Activated T-helper 2 cell treated with anti-CD3 and anti-CD28 coated beads, Interferon-gamma antibody, Interleukin-2, Interleukin-4, amounts not matched to agents 10 μg/mL and 5 μg/mL and 100 μg/mL, durations not matched to agents 14 hours and 24 hours and 36 hours (primary cell): ENCODE results near the gene INHBC. TPM values are rescaled to one million over a fixed set of nuclear protein-coding genes. Genes with fewer than 3 reads are reported as not detected.

Experiments used
- DNase-seq: peaks from one replicate; pipeline ENCODE4 v3.0.0; 2021; ENCODE audit warnings: low spot score
- H3K27ac Mint-ChIP-seq: one replicate; pipeline ENCODE4 v1.8.0; 2021; ENCODE audit warnings: mixed read lengths
- H3K27me3 Mint-ChIP-seq: one replicate; pipeline ENCODE4 v1.8.0; 2021; ENCODE audit warnings: low read depth, mixed read lengths
- H3K36me3 Mint-ChIP-seq: one replicate; pipeline ENCODE4 v1.8.0; 2021; ENCODE audit warnings: low read depth, mixed read lengths
- H3K4me1 Mint-ChIP-seq: one replicate; pipeline ENCODE4 v1.8.0; 2021; ENCODE audit warnings: low read depth, mixed read lengths
- H3K4me3 Mint-ChIP-seq: one replicate; pipeline ENCODE4 v1.8.0; 2021; ENCODE audit warnings: low read depth, mild to moderate bottlenecking, moderate library complexity, mixed read lengths
- H3K9me3 Mint-ChIP-seq: one replicate; pipeline ENCODE4 v1.8.0; 2021; ENCODE audit warnings: mixed read lengths
- intact Hi-C: fragments of 100-400 bp; cut with micrococcal nuclease; formaldehyde crosslinking; loops from one replicate; pipeline ENCODE4 v1.15.1; 2023
- total RNA-seq: library from RNA; stranded (reverse); gene quantifications from 2 replicates; pipeline ENCODE4 v1.2.3, GENCODE V29; 2022

The INHBC gene
- total RNA-seq, 1 donor from 2014 or later: 0.14 TPM

- DNase-seq: no peak
- Mint-ChIP-seq H3K4me3 (no peak overlapping the region), H3K27me3 (no peaks in the 10 kb centered on the region), H3K27ac (no peak overlapping the region), H3K4me1 (peaks cover 11% of the 10 kb centered on the region), H3K9me3 (no peaks in the 10 kb centered on the region), H3K36me3 (peaks cover 30% of the 10 kb centered on the region)
- intact Hi-C loops: no loop called here
Measured at GRCh38 chr12:57467915-57468314, 33.3 kb downstream of the INHBC start.

- Mint-ChIP-seq H3K4me3 (no peak overlapping the region), H3K36me3 (peaks cover 40% of the 10 kb centered on the region), H3K27ac (no peak overlapping the region), H3K9me3 (no peaks in the 10 kb centered on the region), H3K4me1 (peaks cover 6% of the 10 kb centered on the region), H3K27me3 (no peaks in the 10 kb centered on the region)
- no peak for DNase-seq
- intact Hi-C loops: no loop called here
Measured at GRCh38 chr12:57469296-57470164, 34.9 kb downstream of the INHBC start.

GRCh38 chr12:57470286-57470969, 35.8 kb downstream of the INHBC start:
- Mint-ChIP-seq H3K27me3 (no peaks in the 10 kb centered on the region), H3K4me1 (peaks cover 11% of the 10 kb centered on the region), H3K36me3 (peaks cover 45% of the 10 kb centered on the region), H3K4me3 (no peak overlapping the region), H3K9me3 (no peaks in the 10 kb centered on the region), H3K27ac (no peak overlapping the region)
- intact Hi-C loops: no loop called here
- DNase-seq: no peak

- no peak for DNase-seq
- Mint-ChIP-seq H3K36me3 (peaks cover 43% of the 10 kb centered on the region), H3K27ac (no peak overlapping the region), H3K27me3 (no peaks in the 10 kb centered on the region), H3K4me1 (peaks cover 11% of the 10 kb centered on the region), H3K9me3 (no peaks in the 10 kb centered on the region), H3K4me3 (no peak overlapping the region)
- intact Hi-C loops: no loop called here
Measured at GRCh38 chr12:57470970-57471656, 36.5 kb downstream of the INHBC start.

- Mint-ChIP-seq H3K4me1 (peaks cover 16% of the 10 kb centered on the region), H3K4me3 (no peak overlapping the region), H3K9me3 (no peaks in the 10 kb centered on the region), H3K27ac (no peak overlapping the region), H3K36me3 (peaks cover 49% of the 10 kb centered on the region), H3K27me3 (no peaks in the 10 kb centered on the region)
- intact Hi-C loops: no loop called here
- no peak for DNase-seq
Measured at GRCh38 chr12:57471661-57472060, 37.1 kb downstream of the INHBC start.

DNA sequence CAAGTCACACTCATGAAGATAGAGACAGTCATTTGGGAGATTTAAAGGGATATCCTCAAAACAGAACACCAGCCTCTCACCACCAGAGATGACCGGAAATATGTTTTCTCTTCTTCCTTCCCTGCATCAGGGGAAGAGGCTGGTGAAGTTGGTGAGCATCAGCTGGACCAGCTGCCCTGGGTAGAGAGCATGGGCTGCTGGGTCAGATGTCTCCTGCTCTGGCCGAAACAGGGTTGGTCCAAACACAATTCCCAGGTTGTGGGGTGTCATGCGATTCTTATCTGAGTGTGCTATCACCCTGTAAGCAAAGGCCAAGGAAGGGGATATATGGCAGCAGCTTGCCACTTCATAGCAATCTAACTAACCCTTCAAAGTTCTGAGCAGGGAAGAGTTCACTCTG, 37.8 kb downstream of the INHBC start:
- intact Hi-C loops: no loop called here
- no peak for DNase-seq
- Mint-ChIP-seq H3K27ac (no peak overlapping the region), H3K27me3 (no peaks in the 10 kb centered on the region), H3K4me1 (peaks cover 17% of the 10 kb centered on the region), H3K9me3 (no peaks in the 10 kb centered on the region), H3K36me3 (peaks cover 56% of the 10 kb centered on the region), H3K4me3 (no peak overlapping the region)

- Mint-ChIP-seq H3K36me3 (peaks cover 52% of the 10 kb centered on the region), H3K9me3 (no peaks in the 10 kb centered on the region), H3K27me3 (no peaks in the 10 kb centered on the region), H3K4me3 (no peak overlapping the region), H3K27ac (no peak overlapping the region), H3K4me1 (peaks cover 20% of the 10 kb centered on the region)
- DNase-seq: no peak
- intact Hi-C loops: no loop called here
Measured at GRCh38 chr12:57473392-57473791, 38.8 kb downstream of the INHBC start.

GRCh38 chr12:57473886-57474285, 39.3 kb downstream of the INHBC start:
- H3K36me3 Mint-ChIP-seq: peaks cover 54% of the 10 kb centered on the region
- H3K4me1 Mint-ChIP-seq: peaks cover 25% of the 10 kb centered on the region
- H3K27ac Mint-ChIP-seq: peak overlapping the region; percentile 47
- H3K9me3 Mint-ChIP-seq: no peaks in the 10 kb centered on the region
- intact Hi-C loops: no loop called here
- H3K27me3 Mint-ChIP-seq: no peaks in the 10 kb centered on the region
- DNase-seq: no peak
- peak overlapping the region; percentile 72 for H3K4me3 Mint-ChIP-seq

GRCh38 chr12:57474430-57474829, 39.8 kb downstream of the INHBC start:
- Mint-ChIP-seq H3K4me3 (peak overlapping the region; percentile 72), H3K9me3 (no peaks in the 10 kb centered on the region), H3K36me3 (peaks cover 52% of the 10 kb centered on the region), H3K27me3 (no peaks in the 10 kb centered on the region), H3K27ac (peak overlapping the region; percentile 47), H3K4me1 (peaks cover 31% of the 10 kb centered on the region)
- intact Hi-C loops: no loop called here
- no peak for DNase-seq

DNA sequence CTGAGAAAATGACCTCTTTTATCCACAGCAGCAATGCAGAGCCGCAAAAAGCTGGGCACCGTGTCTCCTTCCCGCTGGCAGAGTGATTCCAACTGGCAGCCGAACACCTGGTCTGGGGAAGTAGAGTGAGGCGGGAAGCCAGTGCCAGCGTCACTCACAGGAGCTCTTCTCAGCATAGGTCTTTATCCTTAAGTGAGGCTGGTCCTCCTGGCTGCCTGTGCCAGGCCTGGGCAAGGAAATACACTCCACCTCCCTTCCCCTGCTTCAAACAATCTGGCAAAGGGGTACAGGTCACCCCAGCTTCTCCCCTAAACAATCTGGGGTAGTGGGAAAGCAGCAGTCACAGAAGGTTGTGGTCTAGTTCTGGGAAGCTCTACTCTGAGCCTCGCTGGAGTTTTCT, 40.3 kb downstream of the INHBC start:
- Mint-ChIP-seq H3K9me3 (no peaks in the 10 kb centered on the region), H3K4me3 (peak overlapping the region; percentile 72), H3K27me3 (no peaks in the 10 kb centered on the region), H3K36me3 (peaks cover 56% of the 10 kb centered on the region), H3K4me1 (peaks cover 35% of the 10 kb centered on the region), H3K27ac (peak overlapping the region; percentile 47)
- intact Hi-C loops: no loop called here
- no peak for DNase-seq

DNA sequence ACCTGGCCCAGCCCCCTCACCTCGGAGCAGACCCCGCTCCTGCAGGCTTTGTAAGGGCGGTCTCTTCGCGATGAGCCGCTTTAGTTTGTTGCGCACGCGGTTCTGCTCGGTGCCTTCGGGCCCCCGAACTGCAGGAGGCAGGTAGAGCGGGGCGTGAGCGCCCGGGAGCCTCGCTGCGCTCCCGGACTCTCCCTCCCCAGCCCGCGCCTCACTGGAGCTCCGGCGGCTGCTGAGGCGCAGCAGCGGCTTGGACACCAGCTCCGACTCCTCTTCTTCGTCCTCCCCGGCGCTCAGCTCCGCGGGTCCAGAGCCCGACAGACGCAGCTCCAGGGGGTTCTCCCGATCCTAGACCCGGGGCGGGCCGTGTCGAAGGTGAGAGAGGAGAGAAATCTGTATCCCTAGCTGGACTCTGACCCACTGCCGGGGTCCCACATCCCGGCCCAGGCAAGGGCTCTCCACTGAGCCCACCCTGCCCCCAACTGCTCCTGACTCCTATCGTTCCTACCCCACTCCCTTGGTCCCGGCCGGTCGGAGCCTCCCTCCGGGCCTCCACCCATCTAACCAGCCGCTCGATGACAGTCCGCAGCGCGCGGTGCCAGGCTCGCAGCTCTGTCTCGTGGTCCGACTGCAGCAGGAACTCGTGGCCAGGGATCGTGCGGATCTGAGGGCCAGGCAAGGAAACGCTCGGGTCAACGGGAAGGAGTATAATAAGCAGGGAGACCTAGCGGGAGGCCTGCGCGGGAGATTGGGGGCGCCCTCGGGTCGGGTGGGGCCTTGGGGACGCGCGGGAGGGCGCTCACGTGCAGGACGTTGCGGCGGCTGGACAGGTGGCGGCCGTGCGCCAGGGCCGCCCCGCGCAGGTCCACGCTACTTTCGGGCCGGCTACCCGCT, 40.9 kb downstream of the INHBC start:
- Mint-ChIP-seq H3K4me1 (peaks cover 41% of the 10 kb centered on the region), H3K36me3 (peaks cover 56% of the 10 kb centered on the region), H3K27ac (peak overlapping the region; percentile 100), H3K9me3 (no peaks in the 10 kb centered on the region), H3K27me3 (no peaks in the 10 kb centered on the region), H3K4me3 (peak overlapping the region; percentile 93)
- no peak for DNase-seq
- intact Hi-C loops: loop anchor here (2.0 kb wide), 1 partner anchor 71 kb away; the partner anchor contains the start of gene DCTN2
